Measurements from ENCODE around the gene DAG1.

Gene DAG1

DNA sequence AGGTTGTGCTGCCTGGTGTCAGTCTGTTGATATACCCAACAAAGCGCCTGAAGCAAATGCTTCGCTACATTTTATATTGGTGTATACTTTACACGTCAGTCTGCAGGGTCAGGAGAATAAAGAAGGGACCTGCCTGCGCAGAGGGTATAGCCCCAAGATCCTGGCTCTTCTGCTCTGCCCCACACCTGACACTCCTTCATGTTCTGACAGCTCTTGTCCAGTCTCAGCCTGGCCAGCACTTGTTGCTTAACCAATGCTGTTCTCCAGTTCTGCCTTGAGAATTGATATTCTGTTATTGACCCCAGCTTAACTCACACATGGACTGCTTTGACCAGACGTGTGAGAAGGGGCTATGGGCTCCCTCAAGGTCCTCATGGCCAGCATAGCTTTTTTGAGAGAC, 48.4 kb downstream of the DAG1 start:
- TF ChIP-seq, protein P1, sequence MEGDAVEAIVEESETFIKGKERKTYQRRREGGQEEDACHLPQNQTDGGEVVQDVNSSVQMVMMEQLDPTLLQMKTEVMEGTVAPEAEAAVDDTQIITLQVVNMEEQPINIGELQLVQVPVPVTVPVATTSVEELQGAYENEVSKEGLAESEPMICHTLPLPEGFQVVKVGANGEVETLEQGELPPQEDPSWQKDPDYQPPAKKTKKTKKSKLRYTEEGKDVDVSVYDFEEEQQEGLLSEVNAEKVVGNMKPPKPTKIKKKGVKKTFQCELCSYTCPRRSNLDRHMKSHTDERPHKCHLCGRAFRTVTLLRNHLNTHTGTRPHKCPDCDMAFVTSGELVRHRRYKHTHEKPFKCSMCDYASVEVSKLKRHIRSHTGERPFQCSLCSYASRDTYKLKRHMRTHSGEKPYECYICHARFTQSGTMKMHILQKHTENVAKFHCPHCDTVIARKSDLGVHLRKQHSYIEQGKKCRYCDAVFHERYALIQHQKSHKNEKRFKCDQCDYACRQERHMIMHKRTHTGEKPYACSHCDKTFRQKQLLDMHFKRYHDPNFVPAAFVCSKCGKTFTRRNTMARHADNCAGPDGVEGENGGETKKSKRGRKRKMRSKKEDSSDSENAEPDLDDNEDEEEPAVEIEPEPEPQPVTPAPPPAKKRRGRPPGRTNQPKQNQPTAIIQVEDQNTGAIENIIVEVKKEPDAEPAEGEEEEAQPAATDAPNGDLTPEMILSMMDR (conservative IDR thresholded peaks at IDR 0.05) = no peak
- H3K27ac ChIP-seq = no peak overlapping the region

DNA sequence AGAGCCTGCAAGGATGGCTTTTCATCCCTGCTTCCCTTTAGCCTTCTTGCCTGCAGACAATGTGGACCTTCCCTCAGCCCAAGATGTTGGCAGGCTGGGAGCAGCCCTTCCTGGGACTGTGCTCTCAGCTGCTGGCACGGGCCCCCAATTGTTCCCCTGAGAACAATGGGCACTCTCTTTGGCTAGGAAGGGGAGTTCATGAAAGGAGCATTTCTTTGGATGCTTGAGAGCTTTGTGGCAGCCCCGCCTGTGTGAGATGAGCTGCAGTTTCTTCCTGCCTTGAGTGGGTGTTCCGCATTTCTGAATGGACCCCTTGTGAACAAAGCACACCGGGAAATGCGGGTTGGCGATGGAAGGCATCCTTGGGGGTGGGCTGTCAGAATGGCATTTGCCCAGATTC, 49.2 kb downstream of the DAG1 start:
- no peak overlapping the region for H3K27ac ChIP-seq
- TF ChIP-seq, protein P1 (conservative IDR thresholded peaks at IDR 0.05) = no peak

DNA sequence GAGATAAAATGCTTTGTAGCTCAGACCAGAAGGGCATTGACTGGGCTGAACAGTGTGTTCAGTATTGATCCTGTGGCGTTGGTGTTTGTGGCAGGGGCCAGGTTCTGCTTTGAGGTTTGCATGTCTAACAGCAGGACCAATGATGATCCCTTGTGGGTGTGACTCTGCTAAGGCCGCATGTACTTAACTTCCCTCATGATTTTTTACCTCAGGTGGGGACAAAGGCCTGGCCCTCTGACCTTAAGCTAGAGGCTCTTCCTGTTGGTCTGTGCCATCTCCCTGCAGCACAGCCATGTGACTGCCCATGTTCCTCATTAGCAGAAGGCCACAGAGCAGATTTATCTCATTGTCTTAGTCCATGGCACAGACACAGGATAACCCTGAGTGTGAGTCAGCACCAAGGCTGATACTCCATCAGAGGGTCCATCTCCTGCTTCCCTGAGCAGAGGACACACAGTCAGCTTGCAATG, 49.9 kb downstream of the DAG1 start:
- no peak overlapping the region for H3K27ac ChIP-seq
- TF ChIP-seq, protein P1 (conservative IDR thresholded peaks at IDR 0.05) = no peak

DNA sequence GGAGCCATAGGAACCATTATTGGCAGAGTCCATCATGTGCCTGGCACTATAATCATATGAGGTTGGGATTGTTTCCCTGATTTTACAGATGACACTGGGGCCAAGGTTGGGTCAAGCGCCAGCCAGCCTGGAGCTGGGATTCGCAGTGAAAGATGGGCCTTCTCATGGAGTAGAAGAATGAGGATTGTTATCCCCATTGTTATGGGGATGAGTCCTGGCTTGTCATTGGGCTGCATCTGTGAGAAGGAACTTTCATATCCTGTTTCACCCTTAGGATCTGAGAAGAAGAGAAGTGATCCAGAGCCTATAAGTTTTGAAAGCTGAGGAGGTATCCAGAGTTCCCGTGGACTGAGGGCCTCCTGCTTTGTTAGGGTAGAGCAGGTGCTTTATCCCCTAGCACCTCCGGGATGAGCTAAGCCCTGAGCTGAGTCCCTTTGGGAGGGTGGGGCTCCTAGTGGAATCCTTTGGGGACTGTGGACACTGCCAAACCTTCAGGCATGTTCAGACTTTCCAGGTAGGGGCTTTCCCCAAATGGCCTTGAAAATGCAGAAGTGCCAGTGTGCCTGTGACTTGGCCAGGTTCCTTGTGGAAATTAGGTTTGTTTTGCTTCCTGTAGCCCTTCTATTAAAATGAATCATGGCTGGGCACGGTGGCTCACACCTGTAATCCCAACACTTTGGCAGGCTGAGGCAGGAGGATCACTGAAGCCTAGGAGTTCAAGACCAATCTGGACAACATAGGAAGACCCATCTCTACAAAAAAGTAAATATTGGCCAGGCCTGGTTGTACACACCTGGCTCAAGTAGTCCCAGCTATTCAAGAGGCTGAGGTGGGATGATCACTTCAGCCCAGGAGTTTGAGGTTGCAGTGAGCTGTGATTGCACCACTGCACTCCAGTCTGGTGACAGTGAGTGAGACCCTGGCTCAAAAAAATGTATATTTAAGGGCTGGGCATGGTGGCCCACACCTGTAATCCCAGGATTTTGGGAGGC, 54.0 kb downstream of the DAG1 start:
- no peak overlapping the region for H3K27ac ChIP-seq
- TF ChIP-seq, protein P1 (conservative IDR thresholded peaks at IDR 0.05) = no peak

DNA sequence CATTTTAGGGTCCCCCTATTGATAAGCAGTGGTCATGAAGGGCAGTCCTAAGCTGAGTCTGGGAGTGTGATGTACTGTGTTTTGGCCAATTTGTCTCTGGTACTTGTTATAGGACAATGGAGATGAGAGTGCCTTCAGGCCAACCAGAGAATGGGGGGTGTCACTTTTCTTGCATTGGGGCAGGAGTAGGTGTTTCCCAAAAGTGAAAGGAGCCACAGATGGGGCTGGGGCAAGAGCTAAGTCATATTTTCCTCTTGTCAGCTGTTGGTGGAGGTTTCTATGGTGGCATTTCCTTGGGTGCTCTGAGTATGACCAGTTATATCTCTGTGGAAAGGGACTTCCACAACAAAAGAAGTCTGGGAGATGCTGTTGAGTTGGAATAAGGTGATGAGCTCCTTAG, 59.5 kb downstream of the DAG1 start:
- H3K27ac ChIP-seq = no peak overlapping the region
- TF ChIP-seq, protein P1 (conservative IDR thresholded peaks at IDR 0.05) = no peak

DNA sequence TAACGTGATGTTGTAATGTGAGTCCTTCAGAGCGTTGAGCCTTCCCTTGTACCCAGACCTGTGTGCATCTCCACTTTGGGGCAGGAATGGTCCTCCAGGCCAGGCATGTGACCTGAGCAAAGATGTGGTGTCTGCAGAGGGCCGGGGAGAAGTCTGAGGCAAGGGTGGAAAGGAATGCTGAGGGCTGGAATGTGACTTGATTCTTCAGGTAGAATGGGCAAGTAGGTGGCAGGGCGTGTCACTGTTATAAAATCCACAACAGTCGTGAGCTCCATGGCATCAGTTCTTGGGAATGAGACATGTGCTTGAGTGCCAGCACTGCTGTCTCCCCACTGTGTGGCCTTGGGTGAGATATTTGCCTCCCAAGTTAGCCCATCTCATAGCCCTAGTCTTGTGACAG, 60.2 kb downstream of the DAG1 start:
- TF ChIP-seq, protein P1 (conservative IDR thresholded peaks at IDR 0.05) = no peak
- H3K27ac ChIP-seq = no peak overlapping the region

DNA sequence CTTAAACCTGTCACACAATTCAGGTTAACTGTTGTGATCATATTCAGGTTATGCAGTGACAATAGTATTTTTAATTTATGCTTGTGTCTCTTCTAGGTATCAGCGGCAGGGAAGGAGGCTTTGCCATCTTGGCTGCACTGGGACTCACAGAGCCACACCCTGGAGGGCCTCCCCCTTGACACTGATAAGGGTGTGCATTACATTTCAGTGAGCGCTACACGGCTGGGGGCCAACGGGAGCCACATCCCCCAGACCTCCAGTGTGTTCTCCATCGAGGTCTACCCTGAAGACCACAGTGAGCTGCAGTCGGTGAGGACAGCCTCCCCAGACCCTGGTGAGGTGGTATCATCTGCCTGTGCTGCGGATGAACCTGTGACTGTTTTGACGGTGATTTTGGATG, 60.6 kb downstream of the DAG1 start:
- TF ChIP-seq, protein P1 (conservative IDR thresholded peaks at IDR 0.05) = no peak
- H3K27ac ChIP-seq = no peak overlapping the region

Measured in VCaP (cell line).